Tibial artery (tissue), 4 donors: ENCODE data around the gene PCTP.
A peak's percentile ranks its signal among the peaks of the same experiment; 100 is the strongest.

Source experiments
- DNase-seq, 2 donors: peaks; one replicate each; pipeline ENCODE4 v3.0.0-alpha.2; 2019
- H3K27ac ChIP-seq, 2 donors: fragments of 200-600 bp; sonication (generic) in 1 of 2; 1 replicate in 1 of 2; 2 replicates in 1 of 2; pipeline ENCODE4 v1.5.1; 2018 to 2019; ENCODE audit warnings: mild to moderate bottlenecking in 1 of 2
- H3K27me3 ChIP-seq, 2 donors: fragments of 200-600 bp; sonication (generic) in 1 of 2; one replicate each; pipeline versions ENCODE4 v1.5.1 to v1.6.0; 2016 to 2019
- H3K36me3 ChIP-seq, 3 donors: fragments of 200-600 bp; sonication (generic) in 2 of 3; one replicate each; pipeline ENCODE4 v1.5.1; 2016 to 2019; ENCODE audit warnings: mild to moderate bottlenecking in 2 of 3
- H3K4me1 ChIP-seq, 4 donors: fragments of 200-600 bp; sonication (generic) in 2 of 4; 1 replicate in 3 of 4; 2 replicates in 1 of 4; pipeline ENCODE4 v1.5.1; 2016 to 2019
- H3K4me3 ChIP-seq, 2 donors: fragments of 200-600 bp; sonication (generic) in 1 of 2; 1 replicate in 1 of 2; 2 replicates in 1 of 2; pipeline ENCODE4 v1.5.1; 2018 to 2019; ENCODE audit warnings: mild to moderate bottlenecking in 2 of 2
- H3K9me3 ChIP-seq, 3 donors: fragments of 200-600 bp; sonication (generic) in 1 of 3; one replicate each; pipeline ENCODE4 v1.5.1; 2016 to 2019
- CTCF ChIP-seq, 2 experiments: fragments of 200-600 bp in 1 of 2; fragments of 450-650 bp in 1 of 2; IDR thresholded peaks; one replicate each; pipeline ENCODE4 v1.5.1; 2017 to 2019; ENCODE audit warnings: antibody characterized with exemption in 2 of 2, mild to moderate bottlenecking in 1 of 2, moderate library complexity in 1 of 2
- intact Hi-C: fragments of 100-400 bp; cut with DNase I; formaldehyde crosslinking; loops from one replicate; pipeline ENCODE4 v1.15.0; 2023; ENCODE audit warnings: low total_unique reads

Gene PCTP

GRCh38 chr17:55778389-55779118 lies 27.7 kb downstream of the PCTP start:
- Histone ChIP-seq H3K4me1 (no peaks in the 10 kb centered on the region), H3K27me3 (no peaks in the 10 kb centered on the region), H3K27ac (no peak overlapping the region), H3K9me3 (no peaks in the 10 kb centered on the region), H3K4me3 (no peak overlapping the region), H3K36me3 (peaks cover 30 to 42% (median 40%) of the 10 kb centered on the region in 3 donors)
- no peak for DNase-seq
- TF ChIP-seq CTCF (IDR thresholded peaks at IDR 0.05), result no peak
- intact Hi-C loops, result no loop called here

GRCh38 chr17:55783684-55784245 lies 32.9 kb downstream of the PCTP start:
- intact Hi-C loops, result no loop called here
- Histone ChIP-seq H3K9me3 (no peaks in the 10 kb centered on the region), H3K27me3 (no peaks in the 10 kb centered on the region), H3K4me1 (no peaks in the 10 kb centered on the region), H3K4me3 (no peak overlapping the region), H3K27ac (peak overlapping the region; percentile 21 to 25), H3K36me3 (no peaks in the 10 kb centered on the region)
- DNase-seq, result peak; percentile 84 to 87
- no peak for TF ChIP-seq CTCF (IDR thresholded peaks at IDR 0.05)

GRCh38 chr17:55784666-55785065 lies 33.8 kb downstream of the PCTP start:
- Histone ChIP-seq H3K36me3 (no peaks in the 10 kb centered on the region), H3K4me1 (no peaks in the 10 kb centered on the region), H3K9me3 (no peaks in the 10 kb centered on the region), H3K27me3 (no peaks in the 10 kb centered on the region), H3K27ac (no peak overlapping the region), H3K4me3 (no peak overlapping the region)
- no peak for TF ChIP-seq CTCF (IDR thresholded peaks at IDR 0.05)
- no peak for DNase-seq
- intact Hi-C loops, result no loop called here

GRCh38 chr17:55785181-55785580 lies 34.3 kb downstream of the PCTP start:
- H3K4me1 ChIP-seq, result no peaks in the 10 kb centered on the region
- intact Hi-C loops, result no loop called here

GRCh38 chr17:55793272-55793671 lies 42.4 kb downstream of the PCTP start:
- H3K27ac ChIP-seq, result no peak overlapping the region
- H3K27me3 ChIP-seq, result no peaks in the 10 kb centered on the region
- H3K36me3 ChIP-seq, result no peaks in the 10 kb centered on the region
- intact Hi-C loops, result no loop called here
- no peak for DNase-seq
- no peaks in the 10 kb centered on the region for H3K4me1 ChIP-seq
- peaks cover 0 to 11% (median 3%) of the 10 kb centered on the region in 3 donors for H3K9me3 ChIP-seq
- no peak for TF ChIP-seq CTCF (IDR thresholded peaks at IDR 0.05)
- H3K4me3 ChIP-seq, result no peak overlapping the region

More at GRCh38 chr17:55785181-55785580, 34.3 kb downstream of the PCTP start:
- H3K9me3 ChIP-seq, result no peaks in the 10 kb centered on the region
- H3K27me3 ChIP-seq, result no peaks in the 10 kb centered on the region
- H3K27ac ChIP-seq, result no peak overlapping the region
- H3K4me3 ChIP-seq, result no peak overlapping the region
- no peaks in the 10 kb centered on the region for H3K36me3 ChIP-seq
- DNase-seq, result no peak
- no peak for TF ChIP-seq CTCF (IDR thresholded peaks at IDR 0.05)
